Transverse colon (tissue), 4 donors: ENCODE results near the gene ZBTB46. TPM values are rescaled to one million over a fixed set of nuclear protein-coding genes. Genes with fewer than 3 reads are reported as not detected.

Experiments
- DNase-seq: peaks from one replicate; pipeline ENCODE4 v3.0.0-alpha.2; 2019
- H3K27ac ChIP-seq, 4 donors: fragments of 200-600 bp; sonication (generic); 2 replicates each; pipeline ENCODE4 v1.5.1; 2016 to 2018; ENCODE audit warnings: inconsistent platforms in 4 of 4
- H3K27me3 ChIP-seq: fragments of 200-600 bp; sonication (generic); 2 replicates; pipeline ENCODE4 v1.5.1; 2017; ENCODE audit warnings: inconsistent platforms
- H3K36me3 ChIP-seq, 4 donors: fragments of 200-600 bp; sonication (generic); 2 replicates each; pipeline ENCODE4 v1.5.1; 2017 to 2019; ENCODE audit warnings: inconsistent platforms in 4 of 4
- H3K4me1 ChIP-seq, 4 donors: fragments of 200-600 bp; sonication (generic); 2 replicates each; pipeline ENCODE4 v1.5.1; 2017 to 2020; ENCODE audit warnings: inconsistent platforms in 4 of 4
- H3K4me3 ChIP-seq, 4 donors: fragments of 200-600 bp; sonication (generic); 1 replicate in 1 of 4; 2 replicates in 3 of 4; pipeline versions ENCODE4 v1.5.1 to v1.6.1; 2017 to 2019; ENCODE audit warnings: inconsistent platforms in 4 of 4
- H3K9me3 ChIP-seq, 2 donors: fragments of 200-600 bp; sonication (generic); 2 replicates each; pipeline ENCODE4 v1.5.1; 2017 to 2019; ENCODE audit warnings: inconsistent platforms in 2 of 2
- CTCF ChIP-seq, 5 experiments: fragments of 200-600 bp in 3 of 5; fragments of 450-650 bp in 2 of 5; sonication (generic) in 3 of 5; IDR thresholded peaks; 1 replicate in 2 of 5; 2 replicates in 3 of 5; pipeline ENCODE4 v1.5.1; 2016 to 2017; ENCODE audit warnings: antibody characterized with exemption in 5 of 5, inconsistent platforms in 3 of 5, mild to moderate bottlenecking in 2 of 5, moderate library complexity in 1 of 5
- EP300 ChIP-seq: sonication (generic); formaldehyde crosslinking; IDR thresholded peaks from one replicate; pipeline ENCODE4 v1.6.1; 2017; ENCODE audit warnings: antibody characterized with exemption, low read depth
- POLR2A ChIP-seq: fragments of 450-650 bp; IDR thresholded peaks from one replicate; pipeline ENCODE4 v1.6.1; 2016; ENCODE audit warnings: antibody characterized with exemption, mild to moderate bottlenecking, moderate library complexity
- POLR2AphosphoS5 ChIP-seq, 3 donors: sonication (generic); formaldehyde crosslinking; IDR thresholded peaks; one replicate each; pipeline ENCODE4 v1.6.1; 2016; ENCODE audit warnings: antibody characterized with exemption in 3 of 3
- WGBS, 2 donors: methylation state at CpG; one replicate each; pipeline ENCODE4 v1.1.5; 2018; ENCODE audit warnings: low coverage in 1 of 2; 5-methylcytosine and 5-hydroxymethylcytosine counted together
- in situ Hi-C, 4 donors: fragments of 200-750 bp; cut with MboI; loops; one replicate each; pipeline versions ENCODE4 v1.15.0 to v1.15.1; 2017; ENCODE audit warnings: low sequenced_read_pairs in 3 of 4, low pct_ligation_motif_present in 1 of 4, low pct_unique_long_range_greater_than_20kb in 1 of 4
- intact Hi-C: fragments of 100-400 bp; cut with DNase I; formaldehyde crosslinking; loops from one replicate; pipeline ENCODE4 v1.15.1; 2023; ENCODE audit warnings: low total_unique reads
- total RNA-seq, 4 donors: library from RNA; depleted of rRNA; stranded (reverse); fragments of >200 nt; gene quantifications; one replicate each; pipeline ENCODE4 v1.1.0, GENCODE V29; 2016

The ZBTB46 gene
- total RNA-seq, 4 donors from 2014 or later: 2.3 to 6.0 (median 5.3) TPM

- no peak overlapping the region for H3K27ac ChIP-seq
- intact Hi-C loops (no loop called here), in situ Hi-C loops (no loop called here)
- no peaks in the 10 kb centered on the region for H3K36me3 ChIP-seq
- DNase-seq: no peak
- TF ChIP-seq CTCF (IDR thresholded peaks at IDR 0.05) (no peak), POLR2A (no peak), EP300 (no peak), POLR2AphosphoS5 (IDR thresholded peaks at IDR 0.05) (no peak)
- no peak overlapping the region for H3K4me3 ChIP-seq
- H3K4me1 ChIP-seq: no peaks in the 10 kb centered on the region
- 88% methylated on average over 38 of the region's 38 CpGs; no CpG with 5 or more reads in 1 of the 2 donors for WGBS, 2 donors
- no peaks in the 10 kb centered on the region for H3K9me3 ChIP-seq
- no peaks in the 10 kb centered on the region for H3K27me3 ChIP-seq
Observed at GRCh38 chr20:63766695-63767426, 64.2 kb downstream of the ZBTB46 start.

- H3K4me3 ChIP-seq: no peak overlapping the region
- no peaks in the 10 kb centered on the region for H3K9me3 ChIP-seq
- H3K27me3 ChIP-seq: no peaks in the 10 kb centered on the region
- DNase-seq: no peak
- 83 to 88% methylated on average over 5 to 7 of the region's 7 CpGs for WGBS, 2 donors
- H3K4me1 ChIP-seq: no peaks in the 10 kb centered on the region
- no peak for TF ChIP-seq CTCF (IDR thresholded peaks at IDR 0.05)
- no peak for TF ChIP-seq POLR2AphosphoS5 (IDR thresholded peaks at IDR 0.05)
- TF ChIP-seq EP300: no peak
- in situ Hi-C loops: no loop called here
- intact Hi-C loops: no loop called here
- H3K36me3 ChIP-seq: no peaks in the 10 kb centered on the region
- no peak overlapping the region for H3K27ac ChIP-seq
Observed at GRCh38 chr20:63765902-63766301, 65.2 kb downstream of the ZBTB46 start.

GRCh38 chr20:63765082-63765873 lies 65.8 kb downstream of the ZBTB46 start:
- H3K27ac ChIP-seq: no peak overlapping the region
- TF ChIP-seq CTCF (IDR thresholded peaks at IDR 0.05) (no peak), POLR2AphosphoS5 (IDR thresholded peaks at IDR 0.05) (no peak), POLR2A (no peak), EP300 (no peak)
- 58 to 68% methylated on average over 2 to 16 of the region's 16 CpGs for WGBS, 2 donors
- H3K4me1 ChIP-seq: no peaks in the 10 kb centered on the region
- no peaks in the 10 kb centered on the region for H3K9me3 ChIP-seq
- intact Hi-C loops: no loop called here
- in situ Hi-C loops: no loop called here
- no peaks in the 10 kb centered on the region for H3K27me3 ChIP-seq
- no peaks in the 10 kb centered on the region for H3K36me3 ChIP-seq
- H3K4me3 ChIP-seq: no peak overlapping the region
- DNase-seq: no peak

GRCh38 chr20:63759377-63759901 lies 71.6 kb downstream of the ZBTB46 start:
- intact Hi-C loops: no loop called here
- Histone ChIP-seq H3K4me1 (no peaks in the 10 kb centered on the region), H3K4me3 (no peak overlapping the region), H3K9me3 (no peaks in the 10 kb centered on the region), H3K27ac (no peak overlapping the region), H3K36me3 (no peaks in the 10 kb centered on the region), H3K27me3 (no peaks in the 10 kb centered on the region)
- WGBS, 2 donors: 80 to 84% methylated on average over 7 of the region's 7 CpGs
- TF ChIP-seq CTCF (IDR thresholded peaks at IDR 0.05): no peak
- no peak for TF ChIP-seq POLR2A
- TF ChIP-seq EP300: no peak
- TF ChIP-seq POLR2AphosphoS5 (IDR thresholded peaks at IDR 0.05): no peak
- in situ Hi-C loops: no loop called here
- DNase-seq: no peak
